SK-N-SH (cell line): ENCODE data around the gene ACTA1. TPM values are rescaled to one million over a fixed set of nuclear protein-coding genes. Genes with fewer than 3 reads are reported as not detected.

ENCODE experiments used
- CTCF ChIA-PET: fragments of 300-600, 350-600 bp; formaldehyde crosslinking; extraction: SDS; loops from one replicate; lab custom pipeline; 2021; lab: Yijun Ruan, JAX
- POLR2A ChIA-PET: fragments of 350-600 bp; sonication (Branson Sonifier 250); formaldehyde crosslinking; extraction: SDS; loops from one replicate; lab custom pipeline; 2020; ENCODE audit warnings: antibody characterized with exemption, inconsistent platforms; lab: Yijun Ruan, JAX
- DNase-seq: peaks from one replicate; pipeline ENCODE4 v3.0.0; 2012
- H2AFZ ChIP-seq: fragments of 200-600 bp; sonication (generic); 2 replicates; pipeline ENCODE4 v1.8.1; 2016; ENCODE audit warnings: antibody characterized with exemption, mild to moderate bottlenecking, low read depth
- H3F3A ChIP-seq: fragments of 200-600 bp; sonication (generic); replicated peaks from 2 replicates; pipeline ENCODE3; 2016; ENCODE audit warnings: antibody characterized with exemption, mild to moderate bottlenecking; ENCODE audit not compliant: insufficient read depth
- H3K27ac ChIP-seq, 2 experiments: fragments of 200-500 bp in 1 of 2; fragments of 200-600 bp in 1 of 2; sonication (Bioruptor generic) in 1 of 2; sonication (generic), shearing (Covaris generic) in 1 of 2; 2 replicates each; pipeline versions ENCODE4 v1.5.1 to v1.6.1; 2014 to 2016; ENCODE audit warnings: low read depth in 2 of 2, inconsistent platforms in 1 of 2, low read length in 1 of 2, mild to moderate bottlenecking in 1 of 2, mixed read lengths in 1 of 2
- H3K27me3 ChIP-seq: fragments of 200-600 bp; sonication (generic), shearing (Covaris generic); 2 replicates; pipeline ENCODE4 v1.6.1; 2016; ENCODE audit warnings: mixed run types; ENCODE audit not compliant: insufficient read depth
- H3K36me3 ChIP-seq, 2 experiments: fragments of 200-500 bp in 1 of 2; fragments of 200-600 bp in 1 of 2; sonication (Bioruptor generic) in 1 of 2; sonication (generic) in 1 of 2; replicated peaks in 1 of 2; 2 replicates each; pipeline versions ENCODE3 to v1.5.1; 2014 to 2016; ENCODE audit warnings: low read length in 1 of 2, mild to moderate bottlenecking in 1 of 2; ENCODE audit not compliant: insufficient read depth in 2 of 2, control insufficient read depth in 1 of 2
- H3K4me1 ChIP-seq, 2 experiments: fragments of 200-500 bp in 1 of 2; fragments of 200-600 bp in 1 of 2; sonication (Bioruptor generic) in 1 of 2; sonication (generic), shearing (Covaris generic) in 1 of 2; 2 replicates each; pipeline versions ENCODE4 v1.5.1 to v1.6.1; 2014 to 2016; ENCODE audit warnings: low read depth in 1 of 2, low read length in 1 of 2, mixed run types in 1 of 2; ENCODE audit not compliant: insufficient read depth in 2 of 2, control insufficient read depth in 1 of 2
- H3K4me2 ChIP-seq: fragments of 200-600 bp; sonication (generic), shearing (Covaris generic); 2 replicates; pipeline ENCODE4 v1.6.1; 2017; ENCODE audit warnings: mixed run types
- H3K4me3 ChIP-seq, 2 experiments: fragments of 200-500 bp in 1 of 2; fragments of 200-600 bp in 1 of 2; sonication (Bioruptor generic) in 1 of 2; sonication (generic), shearing (Covaris generic) in 1 of 2; 2 replicates each; pipeline versions ENCODE4 v1.5.1 to v1.8.1; 2014 to 2016; ENCODE audit warnings: low read depth in 2 of 2, inconsistent platforms in 1 of 2, low read length in 1 of 2, mild to moderate bottlenecking in 1 of 2, mixed read lengths in 1 of 2, moderate library complexity in 1 of 2
- H3K79me2 ChIP-seq: fragments of 200-600 bp; sonication (generic); 2 replicates; pipeline ENCODE4 v1.8.1; 2017; ENCODE audit warnings: mild to moderate bottlenecking; ENCODE audit not compliant: insufficient read depth
- H3K9ac ChIP-seq: fragments of 200-600 bp; sonication (generic); 2 replicates; pipeline ENCODE4 v1.6.1; 2017; ENCODE audit warnings: mixed run types
- H3K9me2 ChIP-seq: fragments of 200-600 bp; sonication (generic); 2 replicates; pipeline ENCODE4 v1.6.1; 2017; ENCODE audit warnings: mixed run types
- H3K9me3 ChIP-seq: fragments of 200-600 bp; sonication (generic); 2 replicates; pipeline ENCODE4 v1.6.1; 2017; ENCODE audit warnings: mixed run types, mild to moderate bottlenecking, moderate library complexity
- H4K20me1 ChIP-seq: fragments of 200-600 bp; sonication (generic); 2 replicates; pipeline ENCODE4 v1.6.1; 2017; ENCODE audit warnings: mild to moderate bottlenecking, mixed run types; ENCODE audit not compliant: insufficient read depth
- ELF1 ChIP-seq: IDR thresholded peaks from 2 replicates; pipeline ENCODE4 v1.4.0; 2012
- FOSL2 ChIP-seq: IDR thresholded peaks from 2 replicates; pipeline ENCODE4 v1.4.0; 2012; ENCODE audit warnings: low read depth, mild to moderate bottlenecking, moderate library complexity, borderline replicate concordance
- GABPA ChIP-seq: IDR thresholded peaks from 2 replicates; pipeline ENCODE4 v1.4.0; 2012; ENCODE audit warnings: low read depth, mild to moderate bottlenecking
- GATA2 ChIP-seq: sonication (generic); formaldehyde crosslinking; IDR thresholded peaks from 2 replicates; pipeline ENCODE4 v1.5.0; 2020; ENCODE audit warnings: mild to moderate bottlenecking, missing genetic modification reagents
- JUND ChIP-seq: IDR thresholded peaks from 2 replicates; pipeline ENCODE4 v1.4.0; 2012
- MAX ChIP-seq: IDR thresholded peaks from 2 replicates; pipeline ENCODE4 v1.4.0; 2012; ENCODE audit warnings: low read depth
- MEF2A ChIP-seq: IDR thresholded peaks from 2 replicates; pipeline ENCODE4 v1.4.0; 2012; ENCODE audit warnings: low read depth, borderline replicate concordance
- NRF1 ChIP-seq: IDR thresholded peaks from 2 replicates; pipeline ENCODE4 v1.6.1; 2012; ENCODE audit warnings: low read depth, mild to moderate bottlenecking, low read length
- RAD21 ChIP-seq: IDR thresholded peaks from 2 replicates; pipeline ENCODE4 v1.6.1; 2012; ENCODE audit warnings: mild to moderate bottlenecking, low read length
- RCOR1 ChIP-seq: fragments of 150-350 bp; IDR thresholded peaks from 2 replicates; pipeline ENCODE4 v1.6.1; 2017; ENCODE audit warnings: antibody characterized with exemption, low read length
- REST ChIP-seq: IDR thresholded peaks from 2 replicates; pipeline ENCODE4 v1.6.1; 2012; ENCODE audit warnings: mild to moderate bottlenecking, low read depth, low read length, moderate library complexity
- RXRA ChIP-seq: IDR thresholded peaks from 2 replicates; pipeline ENCODE4 v1.4.0; 2012; ENCODE audit warnings: low read depth, mild to moderate bottlenecking, borderline replicate concordance
- SIN3A ChIP-seq: IDR thresholded peaks from 2 replicates; pipeline ENCODE4 v1.6.1; 2012; ENCODE audit warnings: low read depth, mild to moderate bottlenecking, low read length, moderate library complexity, borderline replicate concordance
- SMC3 ChIP-seq: IDR thresholded peaks from 2 replicates; pipeline ENCODE4 v1.6.1; 2012; ENCODE audit warnings: low read depth, low read length, improper control_type of control experiment
- TAF1 ChIP-seq: IDR thresholded peaks from 2 replicates; pipeline ENCODE4 v1.6.1; 2012; ENCODE audit warnings: low read depth, mild to moderate bottlenecking, low read length, moderate library complexity, borderline replicate concordance
- TCF12 ChIP-seq: IDR thresholded peaks from 2 replicates; pipeline ENCODE4 v1.4.0; 2012
- TEAD4 ChIP-seq: IDR thresholded peaks from 2 replicates; pipeline ENCODE4 v1.4.0; 2012; ENCODE audit warnings: mild to moderate bottlenecking, borderline replicate concordance; ENCODE audit not compliant: insufficient read depth
- USF1 ChIP-seq: IDR thresholded peaks from 2 replicates; pipeline ENCODE4 v1.4.0; 2012; ENCODE audit warnings: low read depth, borderline replicate concordance
- USF2 ChIP-seq: fragments of 150-350 bp; IDR thresholded peaks from 2 replicates; pipeline ENCODE4 v1.6.1; 2017; ENCODE audit warnings: antibody characterized with exemption, low read length, low read depth, borderline replicate concordance
- YY1 ChIP-seq: IDR thresholded peaks from 2 replicates; pipeline ENCODE4 v1.4.0; 2012; ENCODE audit warnings: low read depth, mild to moderate bottlenecking
- WGBS: methylation state at CpG from one replicate; pipeline ENCODE4 v1.1.6; 2017; ENCODE audit warnings: low lambda C conversion rate; 5-methylcytosine and 5-hydroxymethylcytosine counted together
- polyA plus RNA-seq, 3 experiments: library from polyadenylated mRNA; depleted of rRNA; stranded (reverse); fragments of >200 nt; gene quantifications; 2 replicates each; pipeline ENCODE4 v1.2.3, GENCODE V29; 2012

ACTA1 gene
- polyA plus RNA-seq, 1 of the 3 experiments (the other 2 are of a cell fraction), result 0.21 TPM

- H3K9me3 ChIP-seq, result no peaks in the 10 kb centered on the region
- TF ChIP-seq TAF1, result no peak
- TF ChIP-seq NRF1, result no peak
- TF ChIP-seq ELF1, result no peak
- TF ChIP-seq GATA2 (CRISPR knock-in tag), result no peak
- TF ChIP-seq GABPA, result no peak
- no peak for TF ChIP-seq TEAD4
- no peak for TF ChIP-seq USF1
- TF ChIP-seq USF2, result no peak
- peak; percentile 33 for TF ChIP-seq JUND
- TF ChIP-seq MAX, result no peak
- no peak for TF ChIP-seq MEF2A
- peak; percentile 47 for TF ChIP-seq FOSL2
- TF ChIP-seq RXRA, result no peak
- TF ChIP-seq TCF12, result no peak
- no peak for TF ChIP-seq RAD21
- no peak for TF ChIP-seq SIN3A
- TF ChIP-seq, all 33 proteins: peak for 2
- Histone ChIP-seq H3F3A (peaks cover 15% of the 10 kb centered on the region), H3K36me3 (peaks cover 27 to 35% of the 10 kb centered on the region in 2 experiments), H3K9me2 (no peaks in the 10 kb centered on the region), H2AFZ (no peak overlapping the region), H3K4me3 (no peak overlapping the region), H3K27me3 (no peaks in the 10 kb centered on the region), H3K27ac (peak overlapping the region in 1 of 2 experiments; percentile 37; a peak in 3 of 4 replicates), H3K9ac (no peak overlapping the region), H3K4me2 (no peak overlapping the region), H4K20me1 (no peaks in the 10 kb centered on the region), H3K4me1 (peaks cover 4 to 5% of the 10 kb centered on the region in 2 experiments; a peak in 1 of 4 replicates), H3K79me2 (no peaks in the 10 kb centered on the region)
- 81% methylated on average over 5 of the region's 5 CpGs for WGBS
- POLR2A ChIA-PET, result no interaction called here
- CTCF ChIA-PET, result interaction anchor here (1.0 to 2.2 kb wide), 5 partner anchors 12 to 777 kb away, joined by 3 to 13 read pairs (median 4); partner anchors contain the start of gene RAB4A
- DNase-seq, result no peak
These were observed 7.1 kb upstream of the ACTA1 start for GRCh38 chr1:229440851-229441537.

- 98% methylated on average over 3 of the region's 3 CpGs for WGBS
- POLR2A ChIA-PET, result no interaction called here
- CTCF ChIA-PET, result interaction anchor here (1.1 to 1.4 kb wide), 2 partner anchors 44 to 211 kb away, joined by 3 to 4 read pairs; no protein-coding TSS in a partner anchor
These were observed 4.1 kb upstream of the ACTA1 start for GRCh38 chr1:229438021-229438420.

More at GRCh38 chr1:229438021-229438420, 4.1 kb upstream of the ACTA1 start:
- no peaks in the 10 kb centered on the region for H4K20me1 ChIP-seq
- peaks cover 15% of the 10 kb centered on the region for H3F3A ChIP-seq
- no peaks in the 10 kb centered on the region for H3K27me3 ChIP-seq
- DNase-seq, result no peak
- H3K9me2 ChIP-seq, result no peaks in the 10 kb centered on the region
- no peak overlapping the region for H3K4me2 ChIP-seq
- H3K9me3 ChIP-seq, result no peaks in the 10 kb centered on the region
- H3K4me1 ChIP-seq, result peaks cover 4 to 9% of the 10 kb centered on the region in 2 experiments; a peak in 1 of 4 replicates
- TF ChIP-seq YY1 (no peak), GATA2 (CRISPR knock-in tag) (no peak), RXRA (no peak), MAX (no peak), RCOR1 (no peak), SMC3 (no peak), MEF2A (no peak), REST (no peak), USF1 (no peak)
- no peaks in the 10 kb centered on the region for H3K79me2 ChIP-seq
- no peak overlapping the region for H3K27ac ChIP-seq
- no peak overlapping the region for H2AFZ ChIP-seq
- no peak overlapping the region for H3K4me3 ChIP-seq
- peaks cover 18 to 26% of the 10 kb centered on the region in 2 experiments for H3K36me3 ChIP-seq
- no peak overlapping the region for H3K9ac ChIP-seq
